ENCODE data around the gene C1orf52. TPM values are rescaled to one million over a fixed set of nuclear protein-coding genes. Genes with fewer than 3 reads are reported as not detected.

C1orf52 gene
- total and polyA plus RNA-seq, 8 donors: 18.0 to 66.4 (median 54.6) TPM

- TF ChIP-seq, protein P1, sequence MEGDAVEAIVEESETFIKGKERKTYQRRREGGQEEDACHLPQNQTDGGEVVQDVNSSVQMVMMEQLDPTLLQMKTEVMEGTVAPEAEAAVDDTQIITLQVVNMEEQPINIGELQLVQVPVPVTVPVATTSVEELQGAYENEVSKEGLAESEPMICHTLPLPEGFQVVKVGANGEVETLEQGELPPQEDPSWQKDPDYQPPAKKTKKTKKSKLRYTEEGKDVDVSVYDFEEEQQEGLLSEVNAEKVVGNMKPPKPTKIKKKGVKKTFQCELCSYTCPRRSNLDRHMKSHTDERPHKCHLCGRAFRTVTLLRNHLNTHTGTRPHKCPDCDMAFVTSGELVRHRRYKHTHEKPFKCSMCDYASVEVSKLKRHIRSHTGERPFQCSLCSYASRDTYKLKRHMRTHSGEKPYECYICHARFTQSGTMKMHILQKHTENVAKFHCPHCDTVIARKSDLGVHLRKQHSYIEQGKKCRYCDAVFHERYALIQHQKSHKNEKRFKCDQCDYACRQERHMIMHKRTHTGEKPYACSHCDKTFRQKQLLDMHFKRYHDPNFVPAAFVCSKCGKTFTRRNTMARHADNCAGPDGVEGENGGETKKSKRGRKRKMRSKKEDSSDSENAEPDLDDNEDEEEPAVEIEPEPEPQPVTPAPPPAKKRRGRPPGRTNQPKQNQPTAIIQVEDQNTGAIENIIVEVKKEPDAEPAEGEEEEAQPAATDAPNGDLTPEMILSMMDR (IDR thresholded peaks at IDR 0.05): no peak
- no peak for ATAC-seq
- DNase-seq: no peak
- H3K4me3 ChIP-seq: no peak overlapping the region
- no peak overlapping the region for H3K27ac ChIP-seq
- no peaks in the 10 kb centered on the region for H3K36me3 ChIP-seq
- intact Hi-C loops (cut with DNase I): loop anchor here in 1 of 2 donors (10.0 kb wide), 2 partner anchors 279 to 389 kb away; partner anchors contain the start of gene CCN1
- H3K27me3 ChIP-seq: peaks cover 0 to 17% of the 10 kb centered on the region in 2 donors
- no peaks in the 10 kb centered on the region for H3K9me3 ChIP-seq
- peaks cover 3 to 7% of the 10 kb centered on the region in 2 donors for H3K4me1 ChIP-seq
Measured at GRCh38 chr1:85306236-85306635, 46.8 kb upstream of the C1orf52 start.

- intact Hi-C loops (cut with DNase I): loop anchor here in 1 of 2 donors (10.0 kb wide), 2 partner anchors 281 to 391 kb away; partner anchors contain the start of gene CCN1
- Histone ChIP-seq H3K36me3 (no peaks in the 10 kb centered on the region), H3K27ac (no peak overlapping the region), H3K9me3 (no peaks in the 10 kb centered on the region), H3K27me3 (peaks cover 0 to 9% of the 10 kb centered on the region in 2 donors), H3K4me3 (no peak overlapping the region), H3K4me1 (peaks cover 4 to 5% of the 10 kb centered on the region in 2 donors)
- ATAC-seq (no peak), DNase-seq (no peak)
- TF ChIP-seq, protein P1 (IDR thresholded peaks at IDR 0.05): no peak
Measured at GRCh38 chr1:85303440-85304162, 44.1 kb upstream of the C1orf52 start.

GRCh38 chr1:85300140-85300539 lies 40.7 kb upstream of the C1orf52 start:
- no peaks in the 10 kb centered on the region for H3K27me3 ChIP-seq
- DNase-seq (no peak), ATAC-seq (no peak)
- no peaks in the 10 kb centered on the region for H3K9me3 ChIP-seq
- no peak overlapping the region for H3K4me3 ChIP-seq
- H3K4me1 ChIP-seq: peaks cover 6 to 19% of the 10 kb centered on the region in 2 donors
- intact Hi-C loops (cut with DNase I): loop anchor here in 1 of 2 donors (10.0 kb wide), 2 partner anchors 285 to 395 kb away; partner anchors contain the start of gene CCN1
- no peaks in the 10 kb centered on the region for H3K36me3 ChIP-seq
- TF ChIP-seq, protein P1 (IDR thresholded peaks at IDR 0.05): no peak
- no peak overlapping the region for H3K27ac ChIP-seq

DNA sequence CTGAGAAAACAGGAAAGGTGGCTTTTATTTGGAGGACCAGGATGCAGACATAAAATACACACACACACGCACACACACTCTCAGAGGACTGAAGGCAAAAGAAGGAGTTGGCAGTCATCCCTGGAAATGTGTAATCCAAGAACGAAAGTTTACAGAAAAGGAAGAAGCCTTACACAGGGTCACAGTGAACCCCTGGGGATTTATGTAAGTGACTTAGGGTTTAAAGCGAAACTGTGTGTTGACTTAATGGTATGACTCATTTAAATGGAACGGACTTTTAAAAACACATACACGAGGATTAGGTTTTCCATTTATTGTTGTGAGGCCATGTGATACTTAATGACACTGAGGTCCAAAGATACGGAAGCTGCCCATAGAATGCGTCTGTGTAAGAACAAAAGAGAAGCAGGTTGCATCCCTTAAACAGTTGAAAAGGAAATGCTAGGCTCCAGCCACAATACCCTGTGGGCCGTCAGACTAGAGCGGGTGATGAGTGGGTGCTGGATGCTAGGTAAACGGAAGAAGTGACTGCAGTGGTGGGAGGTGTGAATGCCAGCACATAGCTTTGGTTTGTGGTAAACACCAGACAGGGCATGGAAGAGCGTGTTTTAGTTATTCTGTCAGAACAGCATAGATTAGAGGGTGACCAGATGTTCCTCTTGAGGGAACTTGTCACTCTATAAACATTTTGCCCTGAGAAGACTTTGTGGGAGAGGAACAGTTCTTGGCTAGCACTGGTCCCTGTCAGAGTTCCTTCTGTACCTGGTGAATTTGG lies 38.6 kb upstream of the C1orf52 start:
- TF ChIP-seq, protein P1 (IDR thresholded peaks at IDR 0.05): no peak
- Histone ChIP-seq H3K27me3 (no peaks in the 10 kb centered on the region), H3K27ac (peak overlapping the region; percentile 72 to 77), H3K9me3 (no peaks in the 10 kb centered on the region), H3K4me3 (no peak overlapping the region), H3K36me3 (no peaks in the 10 kb centered on the region), H3K4me1 (peaks cover 6 to 19% of the 10 kb centered on the region in 2 donors)
- DNase-seq (peak in 3 of 4 donors; percentile 38 to 94 (median 83)), ATAC-seq (peak; percentile 82)
- intact Hi-C loops (cut with DNase I): no loop called here

DNA sequence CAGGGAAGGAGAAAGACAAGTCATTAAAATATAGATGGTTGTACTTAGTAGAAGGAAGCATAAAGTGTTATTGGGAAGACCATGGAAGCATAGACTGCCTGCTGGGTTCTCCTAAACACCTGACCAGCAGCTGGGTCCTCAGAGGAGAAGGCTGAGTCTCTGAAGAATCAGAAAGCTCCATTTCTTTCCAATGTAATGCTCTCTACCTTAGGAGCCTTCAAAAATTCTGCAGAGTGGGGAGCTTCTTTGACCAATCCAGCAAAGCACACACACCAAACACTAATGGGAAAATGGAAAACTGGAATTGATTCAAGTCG lies 38.0 kb upstream of the C1orf52 start:
- Histone ChIP-seq H3K36me3 (no peaks in the 10 kb centered on the region), H3K4me3 (no peak overlapping the region), H3K27me3 (no peaks in the 10 kb centered on the region), H3K9me3 (no peaks in the 10 kb centered on the region), H3K27ac (peak overlapping the region; percentile 72 to 77), H3K4me1 (peaks cover 6 to 19% of the 10 kb centered on the region in 2 donors)
- TF ChIP-seq, protein P1 (IDR thresholded peaks at IDR 0.05): no peak
- intact Hi-C loops (cut with DNase I): no loop called here
- ATAC-seq (no peak), DNase-seq (no peak)
